C4-2B (cell line): ENCODE results near the gene PTGES3L.

Experiments used
- CTCF ChIP-seq: fragments of 450-650 bp; conservative IDR thresholded peaks from 2 replicates; pipeline ENCODE4 v1.5.1; 2017; ENCODE audit warnings: mild to moderate bottlenecking
- ZFX ChIP-seq: fragments of 450-650 bp; IDR thresholded peaks from 2 replicates; pipeline ENCODE4 v1.6.1; 2017

DNA sequence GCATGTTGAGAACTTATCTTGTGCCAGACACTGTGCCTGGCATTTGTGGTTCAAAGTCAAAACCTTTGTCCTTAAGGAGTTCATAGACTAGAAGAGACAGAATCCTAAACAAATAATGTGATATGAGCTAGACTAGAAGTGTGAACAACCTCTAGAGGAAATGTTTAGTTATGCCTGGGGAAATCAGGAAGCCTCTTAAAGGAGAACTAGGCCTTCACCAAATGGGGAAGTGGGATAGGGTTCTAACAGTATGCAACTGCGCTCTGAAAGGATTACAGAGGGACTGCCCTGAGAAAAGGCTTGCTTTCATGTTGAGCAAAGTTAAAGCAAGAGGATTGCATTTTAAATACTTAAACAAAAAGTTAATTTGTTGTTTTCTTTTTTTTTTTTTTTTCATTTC, 5.3 kb upstream of the PTGES3L start:
- TF ChIP-seq CTCF (no peak), ZFX (no peak)
